Fibroblast of lung (primary cell): ENCODE results near the gene SUN3. TPM values are rescaled to one million over a fixed set of nuclear protein-coding genes. Genes with fewer than 3 reads are reported as not detected.

Source experiments
- DNase-seq, 2 donors: peaks; one replicate each; pipeline versions ENCODE4 v3.0.0 to v3.0.0-alpha.2; 2010; ENCODE audit warnings: low read depth in 2 of 2
- H2AFZ ChIP-seq: 2 replicates; pipeline ENCODE4 v1.5.1; 2012; ENCODE audit warnings: low read length, control low read depth, inconsistent platforms
- H3K27ac ChIP-seq: 2 replicates; pipeline ENCODE4 v1.5.1; 2011; ENCODE audit warnings: low read length, control low read depth; ENCODE audit not compliant: insufficient read depth
- H3K27me3 ChIP-seq: 2 replicates; pipeline ENCODE4 v1.5.1; 2011; ENCODE audit warnings: mild to moderate bottlenecking, low read length; ENCODE audit not compliant: control insufficient read depth, insufficient read depth
- H3K36me3 ChIP-seq: 2 replicates; pipeline ENCODE4 v1.5.1; 2011; ENCODE audit warnings: low read length; ENCODE audit not compliant: control insufficient read depth, insufficient read depth
- H3K4me1 ChIP-seq: 2 replicates; pipeline ENCODE4 v1.5.1; 2011; ENCODE audit warnings: low read length; ENCODE audit not compliant: control insufficient read depth, insufficient read depth; ENCODE audit errors: extremely low read depth
- H3K4me2 ChIP-seq: 2 replicates; pipeline ENCODE4 v1.5.1; 2011; ENCODE audit warnings: low read length, control low read depth; ENCODE audit not compliant: insufficient read depth; ENCODE audit errors: extremely low read depth
- H3K4me3 ChIP-seq, 4 experiments: fragments of 200-600 bp in 1 of 4; sonication (generic) in 1 of 4; replicated peaks in 1 of 4; 2 replicates each; pipeline ENCODE4 v1.5.1; 2011 to 2016; ENCODE audit warnings: low read length in 4 of 4, low read depth in 3 of 4, mild to moderate bottlenecking in 3 of 4, control low read depth in 2 of 4, inconsistent platforms in 1 of 4, mixed read lengths in 1 of 4; ENCODE audit not compliant: insufficient read depth in 1 of 4; ENCODE audit errors: control extremely low read depth in 1 of 4
- H3K79me2 ChIP-seq: 2 replicates; pipeline ENCODE4 v1.5.1; 2012; ENCODE audit warnings: mild to moderate bottlenecking, low read length, inconsistent platforms; ENCODE audit not compliant: control insufficient read depth, insufficient read depth
- H3K9ac ChIP-seq: 2 replicates; pipeline ENCODE4 v1.5.1; 2011; ENCODE audit warnings: mild to moderate bottlenecking, low read length, control low read depth; ENCODE audit not compliant: insufficient read depth
- H3K9me3 ChIP-seq: 2 replicates; pipeline ENCODE4 v1.5.1; 2012; ENCODE audit warnings: low read depth, low read length; ENCODE audit not compliant: control insufficient read depth, insufficient read depth
- H4K20me1 ChIP-seq: 2 replicates; pipeline ENCODE4 v1.5.1; 2011; ENCODE audit warnings: low read length; ENCODE audit not compliant: control insufficient read depth, insufficient read depth; ENCODE audit errors: extremely low read depth
- CTCF ChIP-seq, 2 donors: IDR thresholded peaks in 1 of 2; conservative IDR thresholded peaks in 1 of 2; 1 replicate in 1 of 2; 2 replicates in 1 of 2; pipeline ENCODE4 v1.5.1; 2011 to 2012; ENCODE audit warnings: low read length in 2 of 2, control low read depth in 1 of 2, inconsistent platforms in 1 of 2, low read depth in 1 of 2, mild to moderate bottlenecking in 1 of 2
- EZH2 ChIP-seq: IDR thresholded peaks from 2 replicates; pipeline ENCODE4 v1.5.1; 2012; ENCODE audit warnings: low read length, control low read depth, mild to moderate bottlenecking; ENCODE audit errors: missing control alignments
- polyA plus RNA-seq, 2 donors: library from polyadenylated mRNA; depleted of rRNA in 1 of 2; stranded (reverse) in 1 of 2; unstranded in 1 of 2; fragments of >200 nt; gene quantifications; 2 replicates each; pipeline ENCODE4 v1.2.1, GENCODE V29; 2011 to 2012; ENCODE audit warnings: missing spikeins in 1 of 2
- total RNA-seq: library from RNA; depleted of rRNA; stranded (reverse); fragments of >200 nt; gene quantifications from 2 replicates; pipeline ENCODE4 v1.2.1, GENCODE V29; 2014

SUN3 gene
- total and polyA plus RNA-seq, 2 donors (not counting 1 experiment from before 2014, with no cell fraction given), result not detected

GRCh38 chr7:47939425-47940036, 89.4 kb downstream of the SUN3 start:
- H4K20me1 ChIP-seq, result no peaks in the 10 kb centered on the region
- no peaks in the 10 kb centered on the region for H3K27me3 ChIP-seq
- no peak overlapping the region for H3K9ac ChIP-seq
- TF ChIP-seq EZH2 (no peak), CTCF (conservative IDR thresholded peaks at IDR 0.05 in 1 of 2, IDR thresholded peaks at IDR 0.05 in 1 of 2; ENCODE audit: low read depth in 1 of 2, low read length in 2 of 2) (no peak)
- no peak overlapping the region for H3K4me3 ChIP-seq
- peak overlapping the region; percentile 79 for H3K27ac ChIP-seq
- DNase-seq, result no peak
- no peaks in the 10 kb centered on the region for H3K9me3 ChIP-seq
- H3K36me3 ChIP-seq, result no peaks in the 10 kb centered on the region
- no peaks in the 10 kb centered on the region for H3K79me2 ChIP-seq
- peaks cover 20% of the 10 kb centered on the region for H3K4me1 ChIP-seq
- H2AFZ ChIP-seq, result no peak overlapping the region
- H3K4me2 ChIP-seq, result no peak overlapping the region

GRCh38 chr7:47938574-47939165, 90.2 kb downstream of the SUN3 start:
- Histone ChIP-seq H3K36me3 (no peaks in the 10 kb centered on the region), H3K9me3 (no peaks in the 10 kb centered on the region), H2AFZ (no peak overlapping the region), H3K79me2 (no peaks in the 10 kb centered on the region), H3K4me2 (no peak overlapping the region), H3K4me1 (peaks cover 18% of the 10 kb centered on the region), H3K4me3 (no peak overlapping the region), H4K20me1 (no peaks in the 10 kb centered on the region), H3K27me3 (no peaks in the 10 kb centered on the region), H3K27ac (no peak overlapping the region), H3K9ac (no peak overlapping the region)
- TF ChIP-seq EZH2 (no peak), CTCF (conservative IDR thresholded peaks at IDR 0.05 in 1 of 2, IDR thresholded peaks at IDR 0.05 in 1 of 2; ENCODE audit: low read depth in 1 of 2, low read length in 2 of 2) (no peak)
- DNase-seq, result peak in 1 of 2 donors; percentile 15

GRCh38 chr7:47937711-47938573, 91.0 kb downstream of the SUN3 start:
- no peaks in the 10 kb centered on the region for H3K36me3 ChIP-seq
- no peak overlapping the region for H3K4me2 ChIP-seq
- no peak for DNase-seq
- peaks cover 17% of the 10 kb centered on the region for H3K4me1 ChIP-seq
- no peak overlapping the region for H3K4me3 ChIP-seq
- no peak overlapping the region for H3K27ac ChIP-seq
- H3K9ac ChIP-seq, result no peak overlapping the region
- H2AFZ ChIP-seq, result no peak overlapping the region
- no peaks in the 10 kb centered on the region for H3K79me2 ChIP-seq
- TF ChIP-seq CTCF (conservative IDR thresholded peaks at IDR 0.05 in 1 of 2, IDR thresholded peaks at IDR 0.05 in 1 of 2; ENCODE audit: low read depth in 1 of 2, low read length in 2 of 2) (no peak), EZH2 (no peak)
- no peaks in the 10 kb centered on the region for H3K9me3 ChIP-seq
- no peaks in the 10 kb centered on the region for H4K20me1 ChIP-seq
- H3K27me3 ChIP-seq, result no peaks in the 10 kb centered on the region
